T-helper 2 cell treated with Interferon-gamma antibody and Interleukin-4, amounts not matched to agents 5 μg/mL and 100 μg/mL, for 36 hours (primary cell): ENCODE measurements around the gene RFLNA.

Experiments
- DNase-seq: peaks from one replicate; pipeline ENCODE4 v3.0.0; 2021; ENCODE audit warnings: low spot score
- H3K27ac Mint-ChIP-seq: one replicate; pipeline ENCODE4 v1.8.0; 2021; ENCODE audit warnings: mild to moderate bottlenecking, mixed read lengths
- H3K27me3 Mint-ChIP-seq: one replicate; pipeline ENCODE4 v1.8.0; 2021; ENCODE audit warnings: low read depth, mixed read lengths
- H3K36me3 Mint-ChIP-seq: one replicate; pipeline ENCODE4 v1.8.0; 2021; ENCODE audit warnings: low read depth, mixed read lengths
- H3K4me1 Mint-ChIP-seq: one replicate; pipeline ENCODE4 v1.8.0; 2021; ENCODE audit warnings: low read depth, mixed read lengths
- H3K4me3 Mint-ChIP-seq: one replicate; pipeline ENCODE4 v1.8.0; 2022; ENCODE audit warnings: mild to moderate bottlenecking, moderate library complexity, mixed read lengths
- H3K9me3 Mint-ChIP-seq: one replicate; pipeline ENCODE4 v1.8.0; 2021; ENCODE audit warnings: mixed read lengths

The RFLNA gene

GRCh38 chr12:124348659-124349380, 53.9 kb downstream of the RFLNA start:
- no peak overlapping the region for H3K4me3 Mint-ChIP-seq
- peaks cover 10% of the 10 kb centered on the region for H3K36me3 Mint-ChIP-seq
- no peaks in the 10 kb centered on the region for H3K9me3 Mint-ChIP-seq
- no peaks in the 10 kb centered on the region for H3K27me3 Mint-ChIP-seq
- no peak for DNase-seq
- no peak overlapping the region for H3K27ac Mint-ChIP-seq
- no peaks in the 10 kb centered on the region for H3K4me1 Mint-ChIP-seq

- Mint-ChIP-seq H3K36me3 (peaks cover 6% of the 10 kb centered on the region), H3K27me3 (no peaks in the 10 kb centered on the region), H3K9me3 (no peaks in the 10 kb centered on the region), H3K27ac (no peak overlapping the region), H3K4me3 (no peak overlapping the region), H3K4me1 (no peaks in the 10 kb centered on the region)
- DNase-seq, result no peak
Observed at GRCh38 chr12:124350491-124350890, 55.6 kb downstream of the RFLNA start.

GRCh38 chr12:124351422-124351821, 56.5 kb downstream of the RFLNA start:
- Mint-ChIP-seq H3K4me1 (no peaks in the 10 kb centered on the region), H3K36me3 (peaks cover 9% of the 10 kb centered on the region), H3K27ac (no peak overlapping the region), H3K4me3 (no peak overlapping the region), H3K27me3 (no peaks in the 10 kb centered on the region), H3K9me3 (no peaks in the 10 kb centered on the region)
- DNase-seq, result no peak

GRCh38 chr12:124352257-124352656, 57.4 kb downstream of the RFLNA start:
- no peak for DNase-seq
- Mint-ChIP-seq H3K27ac (no peak overlapping the region), H3K4me1 (no peaks in the 10 kb centered on the region), H3K36me3 (peaks cover 9% of the 10 kb centered on the region), H3K27me3 (no peaks in the 10 kb centered on the region), H3K9me3 (no peaks in the 10 kb centered on the region), H3K4me3 (no peak overlapping the region)

- H3K27ac Mint-ChIP-seq, result no peak overlapping the region
Observed at GRCh38 chr12:124352839-124353238, 57.9 kb downstream of the RFLNA start.

GRCh38 chr12:124354400-124354799, 59.5 kb downstream of the RFLNA start:
- no peak overlapping the region for H3K27ac Mint-ChIP-seq
- H3K4me1 Mint-ChIP-seq, result no peaks in the 10 kb centered on the region
- no peaks in the 10 kb centered on the region for H3K9me3 Mint-ChIP-seq
- DNase-seq, result no peak
- no peak overlapping the region for H3K4me3 Mint-ChIP-seq
- H3K36me3 Mint-ChIP-seq, result peaks cover 19% of the 10 kb centered on the region
- H3K27me3 Mint-ChIP-seq, result no peaks in the 10 kb centered on the region

More at GRCh38 chr12:124352839-124353238, 57.9 kb downstream of the RFLNA start:
- Mint-ChIP-seq H3K4me1 (no peaks in the 10 kb centered on the region), H3K9me3 (no peaks in the 10 kb centered on the region), H3K36me3 (peaks cover 12% of the 10 kb centered on the region), H3K27me3 (no peaks in the 10 kb centered on the region), H3K4me3 (no peak overlapping the region)
- no peak for DNase-seq

GRCh38 chr12:124356221-124356620, 61.3 kb downstream of the RFLNA start:
- Mint-ChIP-seq H3K9me3 (no peaks in the 10 kb centered on the region), H3K4me1 (no peaks in the 10 kb centered on the region), H3K4me3 (no peak overlapping the region), H3K36me3 (peaks cover 22% of the 10 kb centered on the region), H3K27ac (no peak overlapping the region), H3K27me3 (no peaks in the 10 kb centered on the region)
- no peak for DNase-seq

- no peaks in the 10 kb centered on the region for H3K9me3 Mint-ChIP-seq
- no peak for DNase-seq
- H3K4me3 Mint-ChIP-seq, result no peak overlapping the region
- H3K36me3 Mint-ChIP-seq, result peaks cover 22% of the 10 kb centered on the region
- no peak overlapping the region for H3K27ac Mint-ChIP-seq
- H3K27me3 Mint-ChIP-seq, result no peaks in the 10 kb centered on the region
- H3K4me1 Mint-ChIP-seq, result no peaks in the 10 kb centered on the region
Observed at GRCh38 chr12:124357616-124358015, 62.7 kb downstream of the RFLNA start.

GRCh38 chr12:124358572-124358971, 63.7 kb downstream of the RFLNA start:
- Mint-ChIP-seq H3K36me3 (peaks cover 21% of the 10 kb centered on the region), H3K27me3 (no peaks in the 10 kb centered on the region), H3K4me1 (no peaks in the 10 kb centered on the region), H3K9me3 (no peaks in the 10 kb centered on the region), H3K4me3 (no peak overlapping the region), H3K27ac (no peak overlapping the region)
- DNase-seq, result no peak

GRCh38 chr12:124359671-124360581, 65.0 kb downstream of the RFLNA start:
- Mint-ChIP-seq H3K27ac (no peak overlapping the region), H3K27me3 (no peaks in the 10 kb centered on the region), H3K4me3 (no peak overlapping the region), H3K4me1 (no peaks in the 10 kb centered on the region), H3K36me3 (peaks cover 19% of the 10 kb centered on the region), H3K9me3 (no peaks in the 10 kb centered on the region)
- DNase-seq, result no peak

- H3K4me1 Mint-ChIP-seq, result no peaks in the 10 kb centered on the region
- no peaks in the 10 kb centered on the region for H3K9me3 Mint-ChIP-seq
- DNase-seq, result no peak
Observed at GRCh38 chr12:124361074-124361970, 66.4 kb downstream of the RFLNA start.

GRCh38 chr12:124361996-124362395, 67.1 kb downstream of the RFLNA start:
- peaks cover 16% of the 10 kb centered on the region for H3K36me3 Mint-ChIP-seq
- H3K4me1 Mint-ChIP-seq, result no peaks in the 10 kb centered on the region
- DNase-seq, result no peak
- H3K27ac Mint-ChIP-seq, result no peak overlapping the region
- no peak overlapping the region for H3K4me3 Mint-ChIP-seq
- no peaks in the 10 kb centered on the region for H3K9me3 Mint-ChIP-seq
- H3K27me3 Mint-ChIP-seq, result no peaks in the 10 kb centered on the region

More at GRCh38 chr12:124361074-124361970, 66.4 kb downstream of the RFLNA start:
- Mint-ChIP-seq H3K36me3 (peaks cover 17% of the 10 kb centered on the region), H3K4me3 (no peak overlapping the region), H3K27me3 (no peaks in the 10 kb centered on the region), H3K27ac (no peak overlapping the region)

GRCh38 chr12:124363353-124363965, 68.6 kb downstream of the RFLNA start:
- Mint-ChIP-seq H3K27ac (no peak overlapping the region), H3K4me3 (no peak overlapping the region)

More at GRCh38 chr12:124363353-124363965, 68.6 kb downstream of the RFLNA start:
- H3K27me3 Mint-ChIP-seq, result no peaks in the 10 kb centered on the region
- no peaks in the 10 kb centered on the region for H3K4me1 Mint-ChIP-seq
- peaks cover 7% of the 10 kb centered on the region for H3K36me3 Mint-ChIP-seq
- H3K9me3 Mint-ChIP-seq, result no peaks in the 10 kb centered on the region
- DNase-seq, result no peak
